Progenitor cell of endocrine pancreas (in vitro differentiated cells): Measurements from ENCODE around the gene VAPA. TPM values are rescaled to one million over a fixed set of nuclear protein-coding genes. Genes with fewer than 3 reads are reported as not detected.

Experiments used
- DNase-seq: peaks from one replicate; pipeline ENCODE4 v3.0.0; 2021; ENCODE audit warnings: low spot score; ENCODE audit not compliant: unreplicated experiment
- H3K27ac Mint-ChIP-seq: 2 replicates; pipeline ENCODE4 v1.8.0; 2021; ENCODE audit warnings: mild to moderate bottlenecking, moderate library complexity, mixed read lengths
- H3K27me3 Mint-ChIP-seq: 2 replicates; pipeline ENCODE4 v1.8.0; 2021; ENCODE audit warnings: mixed read lengths
- H3K36me3 Mint-ChIP-seq: 2 replicates; pipeline ENCODE4 v1.8.0; 2022; ENCODE audit warnings: mixed read lengths; ENCODE audit not compliant: insufficient read depth
- H3K4me1 Mint-ChIP-seq: 2 replicates; pipeline ENCODE4 v1.8.0; 2021; ENCODE audit warnings: low read depth, mixed read lengths
- H3K4me3 Mint-ChIP-seq: 2 replicates; pipeline ENCODE4 v1.8.0; 2021; ENCODE audit warnings: low read depth, mild to moderate bottlenecking, moderate library complexity, mixed read lengths
- H3K9me3 Mint-ChIP-seq: 2 replicates; pipeline ENCODE4 v1.8.0; 2021; ENCODE audit warnings: low read depth, mixed read lengths
- total RNA-seq: library from RNA; stranded (reverse); gene quantifications from 2 replicates; pipeline ENCODE4 v1.2.1, GENCODE V29; 2021
- TF ChIP-seq, protein P1 (sequence below): fragments of 200-600 bp; sonication (generic); IDR thresholded peaks from one replicate; pipeline ENCODE4 v1.5.0; 2021; ENCODE audit warnings: antibody characterized with exemption, mild to moderate bottlenecking; ENCODE audit not compliant: unreplicated experiment

Gene VAPA
- total RNA-seq, 1 donor from 2014 or later, result 115 TPM

DNA sequence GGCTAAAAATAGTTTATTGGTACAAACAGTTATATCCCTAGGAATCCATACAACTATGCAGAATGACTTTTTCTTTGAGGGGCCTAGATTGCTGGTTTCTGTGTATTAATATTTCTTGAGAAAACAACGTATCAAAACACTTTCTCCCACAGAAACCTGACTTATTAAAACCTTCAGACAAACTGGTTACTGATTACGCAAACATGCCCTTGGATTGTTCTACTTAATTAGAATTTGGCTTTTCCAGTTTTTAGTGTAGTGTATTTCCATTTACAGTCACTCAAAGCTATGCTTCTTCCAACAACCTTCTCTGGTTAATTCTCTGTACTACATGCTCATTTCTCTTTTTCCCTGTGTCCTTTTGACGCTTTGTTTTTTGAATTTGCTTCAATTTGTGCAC, 20.0 kb downstream of the VAPA start:
- Mint-ChIP-seq H3K27ac (peak overlapping the region; percentile 41), H3K27me3 (no peaks in the 10 kb centered on the region), H3K4me1 (peaks cover 8% of the 10 kb centered on the region), H3K4me3 (no peak overlapping the region), H3K9me3 (no peaks in the 10 kb centered on the region), H3K36me3 (peaks cover 14% of the 10 kb centered on the region)
- TF ChIP-seq, protein P1, sequence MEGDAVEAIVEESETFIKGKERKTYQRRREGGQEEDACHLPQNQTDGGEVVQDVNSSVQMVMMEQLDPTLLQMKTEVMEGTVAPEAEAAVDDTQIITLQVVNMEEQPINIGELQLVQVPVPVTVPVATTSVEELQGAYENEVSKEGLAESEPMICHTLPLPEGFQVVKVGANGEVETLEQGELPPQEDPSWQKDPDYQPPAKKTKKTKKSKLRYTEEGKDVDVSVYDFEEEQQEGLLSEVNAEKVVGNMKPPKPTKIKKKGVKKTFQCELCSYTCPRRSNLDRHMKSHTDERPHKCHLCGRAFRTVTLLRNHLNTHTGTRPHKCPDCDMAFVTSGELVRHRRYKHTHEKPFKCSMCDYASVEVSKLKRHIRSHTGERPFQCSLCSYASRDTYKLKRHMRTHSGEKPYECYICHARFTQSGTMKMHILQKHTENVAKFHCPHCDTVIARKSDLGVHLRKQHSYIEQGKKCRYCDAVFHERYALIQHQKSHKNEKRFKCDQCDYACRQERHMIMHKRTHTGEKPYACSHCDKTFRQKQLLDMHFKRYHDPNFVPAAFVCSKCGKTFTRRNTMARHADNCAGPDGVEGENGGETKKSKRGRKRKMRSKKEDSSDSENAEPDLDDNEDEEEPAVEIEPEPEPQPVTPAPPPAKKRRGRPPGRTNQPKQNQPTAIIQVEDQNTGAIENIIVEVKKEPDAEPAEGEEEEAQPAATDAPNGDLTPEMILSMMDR, result no peak
- no peak for DNase-seq

DNA sequence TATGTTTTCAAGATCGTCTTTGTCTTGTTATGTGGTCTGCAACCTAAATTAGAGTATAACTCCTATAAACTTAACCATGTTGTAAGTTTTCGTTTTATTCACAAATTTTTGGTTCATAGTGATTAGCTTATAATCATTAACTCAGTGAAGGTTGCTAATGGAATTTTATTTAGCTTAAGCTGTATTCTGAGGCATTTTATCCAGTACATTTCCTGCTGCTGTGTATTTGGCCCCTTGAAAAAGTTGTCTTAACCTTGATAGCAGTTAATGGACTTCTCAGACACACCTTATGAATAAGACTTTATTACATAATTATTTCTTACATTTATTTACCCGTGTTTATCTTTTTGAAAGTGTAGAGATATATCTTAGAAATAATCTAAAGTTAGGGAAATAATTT, 20.5 kb downstream of the VAPA start:
- Mint-ChIP-seq H3K4me3 (no peak overlapping the region), H3K9me3 (no peaks in the 10 kb centered on the region), H3K4me1 (peaks cover 8% of the 10 kb centered on the region), H3K27me3 (no peaks in the 10 kb centered on the region), H3K36me3 (peaks cover 14% of the 10 kb centered on the region), H3K27ac (peak overlapping the region; percentile 41)
- DNase-seq, result no peak
- TF ChIP-seq, protein P1, result no peak

DNA sequence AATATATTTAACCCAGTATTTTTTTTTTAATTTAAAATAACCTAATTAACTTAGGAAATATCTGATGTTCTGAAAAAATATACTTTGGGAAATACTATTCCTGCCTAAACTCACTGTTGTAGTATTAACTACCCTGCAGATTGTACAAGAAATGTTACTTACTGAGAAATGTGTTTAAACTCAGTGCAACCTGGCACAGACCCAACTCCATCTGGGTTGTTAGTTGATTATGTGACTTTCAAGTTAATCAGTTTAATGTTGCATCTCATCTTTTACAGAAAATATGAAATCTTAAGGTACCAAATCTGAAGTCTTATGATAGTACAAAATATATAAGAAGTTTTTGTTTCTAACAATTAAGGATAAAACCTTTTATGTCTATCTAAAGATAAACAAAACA, 27.3 kb downstream of the VAPA start:
- Mint-ChIP-seq H3K36me3 (peaks cover 26% of the 10 kb centered on the region), H3K9me3 (no peaks in the 10 kb centered on the region), H3K27me3 (no peaks in the 10 kb centered on the region), H3K27ac (no peak overlapping the region), H3K4me3 (no peak overlapping the region), H3K4me1 (peaks cover 2% of the 10 kb centered on the region)
- no peak for DNase-seq
- TF ChIP-seq, protein P1, result no peak

DNA sequence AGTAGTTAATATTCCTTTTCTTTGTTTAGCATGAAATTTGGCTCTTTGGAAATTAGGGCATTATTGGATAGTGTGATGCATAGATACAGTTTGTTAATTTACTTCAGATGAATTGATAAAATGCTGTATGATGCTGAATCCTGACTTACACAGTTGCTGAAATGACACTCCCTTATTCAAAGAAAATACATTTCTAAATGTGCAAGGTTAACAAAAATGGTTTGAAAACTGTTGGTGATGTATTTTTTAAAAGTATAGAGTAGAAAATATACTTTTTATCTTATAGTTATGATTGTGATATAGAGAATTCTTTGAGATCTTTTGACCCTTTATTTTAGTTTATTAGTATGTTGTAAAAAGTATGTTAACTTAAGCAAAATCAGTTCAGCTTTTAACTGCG, 27.8 kb downstream of the VAPA start:
- no peak for DNase-seq
- TF ChIP-seq, protein P1, result no peak
- no peaks in the 10 kb centered on the region for H3K9me3 Mint-ChIP-seq
- peaks cover 25% of the 10 kb centered on the region for H3K36me3 Mint-ChIP-seq
- no peak overlapping the region for H3K27ac Mint-ChIP-seq
- no peak overlapping the region for H3K4me3 Mint-ChIP-seq
- no peaks in the 10 kb centered on the region for H3K27me3 Mint-ChIP-seq
- no peaks in the 10 kb centered on the region for H3K4me1 Mint-ChIP-seq

DNA sequence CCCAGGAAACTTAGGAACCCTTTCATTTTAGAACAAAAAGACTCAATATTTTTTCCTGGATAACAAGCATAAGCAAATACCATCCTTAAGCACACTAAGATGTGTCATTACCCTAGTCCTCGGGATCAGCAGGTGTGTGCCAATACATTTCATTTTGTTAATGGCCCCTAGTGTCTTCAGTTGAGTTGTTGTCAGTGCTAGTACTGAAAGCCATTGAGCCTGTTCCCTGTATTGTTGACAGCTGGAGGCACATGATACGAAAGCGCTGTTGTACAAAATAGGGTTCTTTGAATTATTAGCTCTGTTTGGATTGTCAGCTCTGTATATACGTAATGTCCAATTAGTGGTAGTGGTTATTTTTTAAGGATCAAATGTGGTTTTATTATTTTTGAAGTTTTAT, 29.5 kb downstream of the VAPA start:
- Mint-ChIP-seq H3K27me3 (no peaks in the 10 kb centered on the region), H3K27ac (no peak overlapping the region), H3K4me1 (no peaks in the 10 kb centered on the region), H3K36me3 (peaks cover 23% of the 10 kb centered on the region), H3K4me3 (no peak overlapping the region), H3K9me3 (no peaks in the 10 kb centered on the region)
- TF ChIP-seq, protein P1, result no peak
- DNase-seq, result no peak
